Panc1 (cell line): ENCODE results near the gene ACACB. TPM values are rescaled to one million over a fixed set of nuclear protein-coding genes. Genes with fewer than 3 reads are reported as not detected.

Experiments
- ATAC-seq: fragments of 200-7000 bp; cut with Tn5 transposase; 2 replicates; pipeline ENCODE4 v1.9.1; 2020; ENCODE audit warnings: mild to moderate bottlenecking, moderate library complexity
- BruUV-seq: library from RNA; stranded (reverse); fragments of 400-500 nt; replicated peaks from 2 replicates; lab custom pipeline; 2021; lab: Mats Ljungman, UMichigan
- CTCF ChIA-PET: fragments of 300-600 bp; sonication (Branson Sonifier 250); formaldehyde crosslinking; loops from one replicate; lab custom pipeline; 2022; ENCODE audit warnings: antibody characterized with exemption; lab: Charles Lee
- POLR2A ChIA-PET: fragments of 300-600 bp; sonication (Branson Sonifier 250); formaldehyde crosslinking; loops from one replicate; lab custom pipeline; 2022; ENCODE audit warnings: antibody characterized with exemption; lab: Charles Lee
- DNase-seq: peaks from one replicate; pipeline ENCODE4 v3.0.0-alpha.2; 2010; ENCODE audit warnings: low read depth, low spot score
- H3K27ac ChIP-seq: 2 replicates; pipeline ENCODE4 v1.5.1; 2011; ENCODE audit warnings: mild to moderate bottlenecking, low read length, inconsistent platforms
- H3K27me3 ChIP-seq: fragments of 200-500 bp; sonication (Bioruptor generic); 2 replicates; pipeline ENCODE4 v1.6.0; 2014; ENCODE audit warnings: low read length, inconsistent platforms; ENCODE audit not compliant: control insufficient read depth, insufficient read depth
- H3K36me3 ChIP-seq: fragments of 200-500 bp; sonication (Bioruptor generic); 2 replicates; pipeline ENCODE4 v1.5.1; 2014; ENCODE audit warnings: inconsistent platforms, mild to moderate bottlenecking, low read length, moderate library complexity; ENCODE audit not compliant: control insufficient read depth, insufficient read depth
- H3K4me1 ChIP-seq: 2 replicates; pipeline ENCODE4 v1.5.1; 2011; ENCODE audit warnings: inconsistent platforms, mild to moderate bottlenecking, low read length, moderate library complexity; ENCODE audit not compliant: control insufficient read depth, insufficient read depth
- H3K4me3 ChIP-seq, 2 experiments: 2 replicates each; pipeline ENCODE4 v1.5.1; 2011 to 2012; ENCODE audit warnings: low read depth in 2 of 2, low read length in 2 of 2, mild to moderate bottlenecking in 2 of 2, inconsistent platforms in 1 of 2, moderate library complexity in 1 of 2
- H3K9me3 ChIP-seq: fragments of 200-500 bp; sonication (Bioruptor generic); 2 replicates; pipeline ENCODE4 v1.5.1; 2014; ENCODE audit warnings: low read depth, mild to moderate bottlenecking, inconsistent platforms, low read length, moderate library complexity; ENCODE audit not compliant: control insufficient read depth, insufficient read depth
- POLR2AphosphoS5 ChIP-seq: IDR thresholded peaks from 2 replicates; pipeline ENCODE4 v1.6.1; 2012; ENCODE audit warnings: mild to moderate bottlenecking, low read depth, low read length, moderate library complexity
- REST ChIP-seq, 2 experiments: IDR thresholded peaks; 2 replicates each; pipeline ENCODE4 v1.6.1; 2011 to 2012; ENCODE audit warnings: low read depth in 2 of 2, control low read depth in 1 of 2, low read length in 1 of 2, mild to moderate bottlenecking in 1 of 2, moderate library complexity in 1 of 2; ENCODE audit not compliant: insufficient read depth in 1 of 2
- SIN3A ChIP-seq: IDR thresholded peaks from 2 replicates; pipeline ENCODE4 v1.6.1; 2012; ENCODE audit warnings: low read depth, mild to moderate bottlenecking, low read length, moderate library complexity, borderline replicate concordance; ENCODE audit not compliant: insufficient read depth
- TCF7L2 ChIP-seq: IDR thresholded peaks from 2 replicates; pipeline ENCODE4 v1.6.1; 2011; ENCODE audit warnings: mild to moderate bottlenecking, low read depth, low read length, inconsistent platforms
- in situ Hi-C: cut with HindIII; loops from 2 replicates; pipeline ENCODE4 v1.10.0; 2016; ENCODE audit warnings: low sequenced_read_pairs, low pct_unique_long_range_greater_than_20kb
- intact Hi-C: fragments of 100-400 bp; cut with micrococcal nuclease; formaldehyde crosslinking; loops from one replicate; pipeline ENCODE4 v1.10.0; 2022; ENCODE audit not compliant: unreplicated experiment
- total RNA-seq: library from RNA; stranded (reverse); gene quantifications from one replicate; pipeline ENCODE4 v1.2.1, GENCODE V29; 2021; ENCODE audit not compliant: unreplicated experiment
- TF ChIP-seq, protein P1 (sequence below): fragments of 450-650 bp; IDR thresholded peaks from 2 replicates; pipeline ENCODE4 v1.5.1; 2017; ENCODE audit warnings: mild to moderate bottlenecking

Gene ACACB
- total RNA-seq, 1 experiment from 2014 or later = 12.3 TPM

GRCh38 chr12:109131154-109132050 is 15.0 kb downstream of the ACACB start:
- Histone ChIP-seq H3K9me3 (no peaks in the 10 kb centered on the region), H3K4me1 (peaks cover 4% of the 10 kb centered on the region; the same call in 1 of the 2 replicates), H3K4me3 (no peak overlapping the region), H3K27me3 (no peaks in the 10 kb centered on the region), H3K27ac (no peak overlapping the region), H3K36me3 (no peaks in the 10 kb centered on the region)
- in situ Hi-C loops = no loop called here
- no peak for TF ChIP-seq TCF7L2
- TF ChIP-seq SIN3A = no peak
- TF ChIP-seq, protein P1, sequence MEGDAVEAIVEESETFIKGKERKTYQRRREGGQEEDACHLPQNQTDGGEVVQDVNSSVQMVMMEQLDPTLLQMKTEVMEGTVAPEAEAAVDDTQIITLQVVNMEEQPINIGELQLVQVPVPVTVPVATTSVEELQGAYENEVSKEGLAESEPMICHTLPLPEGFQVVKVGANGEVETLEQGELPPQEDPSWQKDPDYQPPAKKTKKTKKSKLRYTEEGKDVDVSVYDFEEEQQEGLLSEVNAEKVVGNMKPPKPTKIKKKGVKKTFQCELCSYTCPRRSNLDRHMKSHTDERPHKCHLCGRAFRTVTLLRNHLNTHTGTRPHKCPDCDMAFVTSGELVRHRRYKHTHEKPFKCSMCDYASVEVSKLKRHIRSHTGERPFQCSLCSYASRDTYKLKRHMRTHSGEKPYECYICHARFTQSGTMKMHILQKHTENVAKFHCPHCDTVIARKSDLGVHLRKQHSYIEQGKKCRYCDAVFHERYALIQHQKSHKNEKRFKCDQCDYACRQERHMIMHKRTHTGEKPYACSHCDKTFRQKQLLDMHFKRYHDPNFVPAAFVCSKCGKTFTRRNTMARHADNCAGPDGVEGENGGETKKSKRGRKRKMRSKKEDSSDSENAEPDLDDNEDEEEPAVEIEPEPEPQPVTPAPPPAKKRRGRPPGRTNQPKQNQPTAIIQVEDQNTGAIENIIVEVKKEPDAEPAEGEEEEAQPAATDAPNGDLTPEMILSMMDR = no peak
- no peak for TF ChIP-seq REST (IDR thresholded peaks at IDR 0.05; ENCODE audit: insufficient read depth in 1 of 2, low read depth in 2 of 2, low read length in 1 of 2)
- no peak for TF ChIP-seq POLR2AphosphoS5
- ChIA-PET POLR2A (no interaction called here), CTCF (interaction anchor here (0.6 to 0.7 kb wide), 2 partner anchors 19 to 61 kb away, joined by 5 read pairs; no protein-coding TSS in a partner anchor)
- DNase-seq (no peak), ATAC-seq (peak; percentile 57)
- intact Hi-C loops = no loop called here
- BruUV-seq = no TSS peak

- peaks cover 2% of the 10 kb centered on the region; the same call in 1 of the 2 replicates for H3K9me3 ChIP-seq
- H3K36me3 ChIP-seq = no peaks in the 10 kb centered on the region
- TF ChIP-seq SIN3A = no peak
- TF ChIP-seq, protein P1 = peak; percentile 77
- in situ Hi-C loops = no loop called here
- no peak overlapping the region for H3K4me3 ChIP-seq
- peaks cover 4% of the 10 kb centered on the region; the same call in 1 of the 2 replicates for H3K4me1 ChIP-seq
- no peak overlapping the region for H3K27ac ChIP-seq
- H3K27me3 ChIP-seq = no peaks in the 10 kb centered on the region
- BruUV-seq = no TSS peak
- DNase-seq (no peak), ATAC-seq (peak; percentile 77; the same call in 1 of the 2 replicates)
- ChIA-PET POLR2A (no interaction called here), CTCF (interaction anchor here (0.6 kb wide), 2 partner anchors 53 to 638 kb away, joined by 3 to 5 read pairs; no protein-coding TSS in a partner anchor)
- intact Hi-C loops = no loop called here
These were observed 18.0 kb downstream of the ACACB start for GRCh38 chr12:109134186-109134917.
